SHP77 treated with DMSO at 0.1 percent for 48 hours (cell line): ENCODE measurements around the gene LCN1.

Experiments used
- DNase-seq: peaks from one replicate; lab custom pipeline; 2025; lab: John Stamatoyannopoulos, UW

Gene LCN1

DNA sequence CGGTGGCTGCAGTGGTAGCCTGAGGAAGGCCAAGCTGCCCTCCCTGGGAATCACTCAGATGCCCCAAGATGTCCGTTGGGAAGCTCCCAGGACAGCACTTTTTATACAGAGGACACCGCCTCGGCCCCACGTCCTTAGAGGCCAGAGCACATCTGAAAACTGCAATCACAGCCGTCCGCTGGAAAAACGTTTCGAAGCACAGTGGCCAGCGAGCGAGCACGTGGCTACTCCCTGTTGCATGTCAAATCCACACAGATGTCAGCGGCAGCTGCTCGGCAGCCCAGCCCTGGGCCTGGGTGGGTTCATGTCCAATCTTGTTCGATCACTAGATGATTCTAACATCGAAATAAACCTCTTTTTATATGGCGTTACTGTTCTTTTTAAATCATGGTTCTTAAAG lies 32.7 kb upstream of the LCN1 start:
- no peak for DNase-seq

DNA sequence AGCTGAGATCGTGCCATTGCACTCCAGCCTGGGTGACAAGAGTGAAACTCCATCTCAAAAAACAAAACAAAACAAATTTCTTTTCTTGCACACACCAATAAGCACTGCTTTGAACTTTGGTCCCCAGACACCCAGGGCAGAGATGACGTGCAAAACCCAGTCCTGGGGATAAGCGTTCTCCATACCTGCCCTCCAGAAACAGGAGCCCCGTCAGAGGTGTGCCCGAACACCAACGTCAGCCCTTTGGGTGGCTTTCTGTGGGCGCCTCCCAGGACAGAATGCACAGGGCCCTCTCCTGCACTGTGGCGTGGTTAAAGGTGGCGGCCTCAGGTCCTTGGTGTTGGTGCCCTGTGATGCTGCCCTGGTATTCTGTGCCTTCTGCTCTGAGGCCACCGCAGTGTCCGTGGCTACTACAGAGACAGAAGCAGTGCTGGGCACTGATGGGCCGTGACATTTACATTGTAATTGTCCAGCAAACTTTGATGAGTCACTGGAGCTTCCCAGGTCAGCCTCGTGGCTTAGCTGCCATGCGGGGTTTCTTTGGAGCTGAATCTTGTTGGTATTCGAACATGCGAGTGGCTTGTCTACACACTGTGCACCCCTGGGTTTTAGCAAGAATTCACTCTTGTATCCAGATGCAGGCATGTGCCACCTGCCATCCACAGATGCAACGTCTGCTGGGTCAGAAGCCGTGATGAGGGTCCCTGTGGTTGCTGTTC lies 31.9 kb upstream of the LCN1 start:
- no peak for DNase-seq

DNA sequence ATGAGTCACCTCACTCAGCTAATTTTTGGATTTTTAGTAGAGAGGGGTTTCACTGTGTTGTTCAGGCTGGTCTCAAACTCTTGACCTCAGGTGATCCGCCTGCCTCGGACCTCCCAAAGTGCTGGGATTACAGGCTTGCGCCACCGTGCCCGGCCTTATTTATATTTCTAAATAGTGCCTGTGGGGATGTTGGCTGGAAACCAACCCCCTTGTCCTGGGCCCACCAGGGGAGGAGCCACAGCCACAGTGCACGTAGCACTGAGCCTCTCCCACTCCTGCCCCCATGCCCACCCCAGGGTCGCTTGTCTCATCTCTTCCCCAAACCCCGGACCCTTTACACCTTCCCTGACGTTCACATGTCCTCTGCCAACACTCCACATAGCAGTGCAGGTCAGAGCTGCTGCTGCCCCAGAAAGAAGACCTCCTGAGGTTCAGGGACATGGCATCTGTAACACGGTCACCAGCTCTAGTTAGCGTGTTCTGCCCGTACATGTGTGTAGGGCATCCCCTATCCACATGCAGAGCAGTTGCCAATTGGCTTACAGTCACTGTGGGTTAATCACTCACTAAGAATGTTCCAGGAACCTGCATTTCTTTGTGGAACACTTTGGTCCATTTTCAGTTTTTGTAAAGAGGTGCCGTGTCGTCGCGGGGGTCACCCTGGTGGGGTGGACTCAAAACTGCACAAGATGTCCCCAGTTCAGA lies 30.9 kb upstream of the LCN1 start:
- DNase-seq = no peak

- DNase-seq = no peak
Observed at GRCh38 chr9:135490980-135491464, 30.2 kb upstream of the LCN1 start.

DNA sequence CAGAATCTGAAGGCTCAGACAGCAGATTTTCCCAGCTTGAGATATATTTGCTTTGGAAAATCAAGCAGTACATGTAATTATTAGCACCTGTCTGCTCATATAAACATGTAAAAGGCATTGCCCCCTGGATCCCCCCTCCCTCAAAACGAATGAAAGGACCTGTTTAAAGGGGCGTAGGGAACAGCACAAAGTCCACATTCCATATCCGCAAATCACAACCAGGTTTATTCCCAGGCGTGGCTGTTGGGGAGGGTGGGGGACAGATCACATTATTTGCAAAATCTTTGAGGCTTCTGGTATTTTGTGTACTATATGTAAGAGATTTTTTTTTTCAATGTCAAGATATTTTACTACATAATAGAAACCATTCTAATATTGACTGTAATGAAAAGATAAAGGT lies 29.5 kb upstream of the LCN1 start:
- DNase-seq = no peak

DNA sequence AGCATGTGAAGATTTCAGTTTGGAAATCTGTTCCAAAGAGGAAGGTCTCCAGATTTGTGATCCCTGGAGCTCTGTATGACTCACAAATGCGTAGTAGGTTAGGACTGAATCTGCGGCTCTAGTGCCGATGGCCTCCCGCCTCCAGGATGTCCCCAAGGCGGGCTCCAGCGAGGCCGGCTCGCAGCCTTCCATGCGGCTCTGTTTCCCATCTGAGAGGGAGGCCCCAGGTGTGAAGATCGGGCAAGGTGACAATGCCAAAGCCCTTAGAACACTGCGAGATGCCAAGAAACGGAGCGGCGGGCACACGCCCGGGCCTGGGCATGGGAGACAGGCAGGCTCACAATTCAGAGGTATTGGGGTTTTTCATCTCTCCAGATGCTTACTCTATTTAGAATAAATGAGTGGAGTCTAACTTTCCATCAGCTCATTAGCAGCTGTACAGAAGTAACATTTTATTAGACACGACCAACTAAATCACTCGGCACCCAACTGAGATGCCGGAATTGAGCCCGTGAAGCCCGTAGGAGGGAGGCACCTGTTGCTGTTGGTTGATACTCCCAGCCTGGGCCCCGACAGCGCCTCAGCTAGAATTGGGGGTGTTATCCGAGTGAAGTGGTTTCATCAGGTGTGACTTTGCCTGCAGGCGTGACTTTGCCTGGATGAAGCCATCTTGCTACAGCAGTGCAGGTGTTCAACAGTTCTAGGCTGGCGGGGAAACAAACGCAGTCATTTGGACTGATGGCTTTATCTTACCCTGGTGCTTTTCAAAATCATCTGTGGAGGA lies 28.2 kb upstream of the LCN1 start:
- no peak for DNase-seq

- no peak for DNase-seq
Observed at GRCh38 chr9:135494791-135495559, 26.3 kb upstream of the LCN1 start.

DNA sequence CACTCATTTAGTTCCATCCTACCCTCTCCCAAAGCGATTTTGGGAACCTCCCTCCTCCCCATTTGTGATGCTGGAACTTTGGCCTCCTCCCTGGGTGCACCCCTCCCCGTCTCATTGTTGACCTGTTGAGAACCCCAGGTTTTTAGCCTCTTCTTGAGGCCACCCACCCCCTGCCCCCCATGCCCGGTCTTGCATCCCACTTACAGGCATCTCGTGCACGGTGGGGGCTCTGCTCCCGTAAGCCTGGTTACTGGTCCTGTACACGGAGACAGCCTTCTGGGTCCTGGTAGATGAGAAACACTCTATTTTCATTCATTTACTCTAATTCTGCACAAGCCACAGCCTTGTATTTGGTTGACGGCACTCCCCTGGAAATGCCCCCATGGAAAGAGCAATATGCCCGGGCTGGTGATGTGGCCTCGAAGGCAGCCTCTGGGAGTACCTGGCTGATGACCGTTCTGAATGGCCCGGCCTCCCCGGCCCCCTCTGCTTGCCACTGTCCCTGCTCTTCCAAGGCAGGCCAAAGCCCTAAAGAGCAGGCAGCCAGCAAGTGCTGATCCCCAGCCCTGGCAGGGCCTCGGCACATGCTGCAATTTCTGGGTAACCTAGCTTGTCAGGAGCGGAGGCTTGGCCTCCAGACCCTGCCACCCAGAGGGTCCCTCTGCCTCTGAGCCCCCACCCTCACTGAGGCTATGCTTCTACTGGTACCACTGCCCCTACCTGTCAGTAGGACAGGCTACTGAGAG lies 22.7 kb upstream of the LCN1 start:
- DNase-seq = no peak

DNA sequence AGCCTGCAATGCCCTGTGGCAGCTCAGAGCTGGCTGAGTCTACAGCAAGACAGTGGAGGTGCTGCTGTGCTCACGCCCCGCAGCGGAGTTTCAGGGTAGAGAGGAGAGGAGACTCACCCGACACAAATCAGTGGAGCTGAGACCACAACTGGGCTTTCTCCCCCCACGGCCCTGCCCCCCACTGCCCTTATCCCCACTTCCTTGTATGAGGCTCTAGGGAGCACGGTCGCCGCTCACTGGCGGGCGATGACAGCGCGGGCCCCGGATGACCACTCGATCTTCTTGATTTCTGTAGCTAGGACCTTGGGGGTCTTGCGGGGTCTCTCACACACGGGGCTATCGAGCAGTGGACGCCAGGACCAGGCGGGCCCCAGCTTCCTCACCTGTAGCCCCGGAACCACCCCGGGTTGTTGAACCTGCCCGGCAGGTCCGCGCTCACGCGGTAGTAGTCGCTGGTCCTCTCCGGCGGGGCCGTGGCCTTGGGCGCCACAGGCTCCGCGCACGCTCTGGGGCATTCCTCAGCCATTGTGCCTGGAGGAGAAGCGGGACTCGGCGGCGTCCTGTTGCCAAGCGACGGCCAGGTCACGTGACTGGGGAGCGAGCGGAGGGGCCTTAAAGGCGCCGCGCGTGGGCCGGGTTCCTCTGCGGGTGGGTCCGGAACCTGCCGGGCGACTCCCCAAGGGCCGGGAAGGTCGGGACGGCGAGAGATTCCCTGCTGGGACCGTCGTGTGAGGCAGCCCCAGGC lies 21.7 kb upstream of the LCN1 start:
- DNase-seq = no peak

DNA sequence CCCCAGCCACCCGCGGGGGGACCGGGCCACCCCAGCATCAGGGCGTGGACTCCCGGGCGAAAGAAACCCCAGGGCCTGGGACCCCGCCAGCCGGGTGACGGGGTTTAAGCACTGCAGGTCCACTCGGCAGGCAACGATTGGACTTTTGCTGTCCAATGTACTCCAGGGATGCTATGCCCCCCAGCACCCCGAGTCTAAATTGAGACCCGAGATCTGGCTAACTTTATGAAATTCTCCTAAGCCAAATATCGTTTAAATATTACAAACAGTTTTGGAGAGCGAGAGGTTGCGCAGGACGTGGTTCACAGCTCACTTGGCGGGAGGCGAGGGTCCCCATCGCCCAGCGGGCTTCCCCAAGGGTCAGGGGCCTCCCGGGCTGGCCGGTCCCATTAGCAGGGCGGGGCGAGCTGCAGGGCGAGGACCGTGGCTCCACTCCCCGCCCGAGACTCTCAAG lies 21.1 kb upstream of the LCN1 start:
- no peak for DNase-seq

GRCh38 chr9:135500525-135501260 lies 20.5 kb upstream of the LCN1 start, which contains the start of gene MRPS2:
Gene MRPS2, plus strand, starts transcription at chr9:135500682. Its CDS starts 29 bp downstream, at chr9:135500711.
- peak; percentile 59 for DNase-seq

GRCh38 chr9:135501261-135502167 lies 19.7 kb upstream of the LCN1 start:
- no peak for DNase-seq

DNA sequence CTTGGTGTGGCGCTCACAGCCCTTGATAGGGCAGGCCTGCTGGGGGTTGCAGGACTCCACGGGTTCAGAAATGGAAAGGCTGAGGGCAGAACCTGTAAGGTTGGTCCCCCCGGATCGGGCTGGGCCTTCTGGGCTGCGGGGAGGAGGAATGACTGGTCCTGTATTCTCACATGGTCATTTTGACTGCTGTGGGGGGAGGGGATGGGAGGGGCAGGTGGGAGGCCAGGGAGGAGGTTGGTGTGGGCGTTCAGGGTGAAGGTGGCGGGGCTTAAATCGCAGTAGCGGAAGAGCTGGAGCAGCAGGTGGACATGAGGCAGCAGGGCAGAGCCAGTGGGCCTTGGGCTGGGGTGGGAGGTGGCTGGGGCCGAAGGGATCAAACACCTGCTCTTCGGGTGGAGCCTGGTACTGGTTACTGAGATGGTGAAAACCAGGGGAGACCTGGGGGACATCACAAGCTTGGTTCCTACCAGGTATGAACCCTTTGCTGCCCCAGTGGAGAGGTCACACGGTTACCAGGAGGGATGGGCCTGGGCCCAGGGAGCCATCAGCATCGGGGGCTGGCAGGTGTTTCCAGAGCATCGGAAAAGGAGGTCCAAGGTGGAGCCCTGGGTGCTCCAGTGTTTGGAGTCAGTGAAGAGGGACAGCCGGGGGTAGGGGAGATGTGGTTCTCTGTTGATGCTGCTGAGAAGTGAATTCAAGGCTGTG lies 18.9 kb upstream of the LCN1 start:
- no peak for DNase-seq

- no peak for DNase-seq
Observed at GRCh38 chr9:135502873-135503321, 18.3 kb upstream of the LCN1 start.

DNA sequence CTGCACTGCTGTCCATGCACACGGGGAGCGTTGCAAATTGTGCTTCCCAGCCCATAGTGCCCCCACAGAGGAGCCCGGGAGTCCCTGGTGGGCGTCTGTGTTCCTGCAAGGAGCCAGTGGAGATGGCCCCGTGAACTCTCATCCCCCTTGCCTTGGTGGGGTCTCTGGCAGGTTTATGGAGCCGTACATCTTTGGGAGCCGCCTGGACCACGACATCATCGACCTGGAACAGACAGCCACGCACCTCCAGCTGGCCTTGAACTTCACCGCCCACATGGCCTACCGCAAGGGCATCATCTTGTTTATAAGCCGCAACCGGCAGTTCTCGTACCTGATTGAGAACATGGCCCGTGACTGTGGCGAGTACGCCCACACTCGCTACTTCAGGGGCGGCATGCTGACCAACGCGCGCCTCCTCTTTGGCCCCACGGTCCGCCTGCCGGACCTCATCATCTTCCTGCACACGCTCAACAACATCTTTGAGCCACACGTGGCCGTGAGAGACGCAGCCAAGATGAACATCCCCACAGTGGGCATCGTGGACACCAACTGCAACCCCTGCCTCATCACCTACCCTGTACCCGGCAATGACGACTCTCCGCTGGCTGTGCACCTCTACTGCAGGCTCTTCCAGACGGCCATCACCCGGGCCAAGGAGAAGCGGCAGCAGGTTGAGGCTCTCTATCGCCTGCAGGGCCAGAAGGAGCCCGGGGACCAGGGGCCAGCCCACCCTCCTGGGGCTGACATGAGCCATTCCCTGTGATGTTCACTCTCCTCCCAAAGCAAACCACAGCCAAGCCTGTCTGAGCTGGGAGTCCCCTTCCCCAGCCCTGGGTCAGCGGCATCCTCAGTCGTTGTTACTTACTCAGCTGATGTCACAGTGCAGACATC lies 17.6 kb upstream of the LCN1 start:
- DNase-seq = no peak
